HepG2 (cell line): ENCODE data around the gene FXYD4. TPM values are rescaled to one million over a fixed set of nuclear protein-coding genes. Genes with fewer than 3 reads are reported as not detected.
A peak's percentile ranks its signal among the peaks of the same experiment; 100 is the strongest.

Experiments used
- AHDC1 ChIP-seq: sonication (generic); formaldehyde crosslinking; IDR thresholded peaks from 2 replicates; pipeline ENCODE4 v1.5.1; 2020; ENCODE audit warnings: mild to moderate bottlenecking, missing genetic modification reagents, borderline replicate concordance
- CTCF ChIP-seq: sonication (generic); formaldehyde crosslinking; IDR thresholded peaks from 2 replicates; pipeline ENCODE4 v1.5.0; 2020; ENCODE audit warnings: mild to moderate bottlenecking, missing genetic modification reagents, moderate library complexity
- PATZ1 ChIP-seq: sonication (generic); formaldehyde crosslinking; IDR thresholded peaks from 2 replicates; pipeline ENCODE4 v1.4.0; 2020; ENCODE audit warnings: missing genetic modification reagents
- SALL1 ChIP-seq: sonication (generic); formaldehyde crosslinking; IDR thresholded peaks from 2 replicates; pipeline ENCODE4 v1.8.0; 2022; ENCODE audit warnings: mild to moderate bottlenecking, missing genetic modification reagents
- SIX1 ChIP-seq: sonication (generic); formaldehyde crosslinking; IDR thresholded peaks from 2 replicates; pipeline ENCODE4 v1.4.0; 2020; ENCODE audit warnings: missing genetic modification reagents, borderline replicate concordance
- ZFP90 ChIP-seq: sonication (generic); formaldehyde crosslinking; IDR thresholded peaks from 2 replicates; pipeline ENCODE4 v1.8.0; 2022; ENCODE audit warnings: missing genetic modification reagents, mild to moderate bottlenecking, inconsistent platforms, borderline replicate concordance
- ZNF343 ChIP-seq: sonication (generic); formaldehyde crosslinking; IDR thresholded peaks from 2 replicates; pipeline ENCODE4 v1.4.0; 2020; ENCODE audit warnings: mild to moderate bottlenecking, missing genetic modification reagents
- ZNF792 ChIP-seq: IDR thresholded peaks from 2 replicates; pipeline ENCODE4 v1.6.1; 2016
- polyA plus RNA-seq, 8 experiments: library from polyadenylated mRNA; depleted of rRNA in 3 of 8; stranded (reverse) in 7 of 8; unstranded in 1 of 8; fragments of >200 nt; fragmentation: Illumina TruSeq in 4 of 8; extraction: Trizol in 4 of 8; gene quantifications; 2 replicates each; pipeline versions ENCODE4 v1.2.1 to v1.2.3, GENCODE V29; 2011 to 2016; ENCODE audit warnings: low read depth in 4 of 8, missing spikeins in 1 of 8, mixed read lengths in 1 of 8; ENCODE audit not compliant: insufficient read depth in 1 of 8
- total RNA-seq, 5 experiments: library from RNA; depleted of rRNA; stranded (reverse); fragments of >200 nt; fragmentation: Illumina TruSeq; extraction: Trizol; gene quantifications; 2 replicates each; pipeline ENCODE4 v1.2.3, GENCODE V29; 2016; ENCODE audit warnings: low read depth in 1 of 5
- TF ChIP-seq, protein P1 (sequence below): sonication (generic); formaldehyde crosslinking; IDR thresholded peaks from 2 replicates; pipeline ENCODE4 v1.8.0; 2022; ENCODE audit warnings: mild to moderate bottlenecking, missing genetic modification reagents
- TF ChIP-seq, protein P2 (sequence below): sonication (generic); formaldehyde crosslinking; conservative IDR thresholded peaks from 2 replicates; pipeline ENCODE4 v1.8.0; 2022; ENCODE audit warnings: missing genetic modification reagents
- TF ChIP-seq, protein P3 (sequence below): sonication (generic); formaldehyde crosslinking; IDR thresholded peaks from 2 replicates; pipeline ENCODE4 v1.4.0; 2020; ENCODE audit warnings: missing genetic modification reagents, mild to moderate bottlenecking, borderline replicate concordance

The FXYD4 gene
- total and polyA plus RNA-seq, 2 of the 13 experiments (the other 11 are each of a cell fraction or from before 2014, with no cell fraction given), result not detected

DNA sequence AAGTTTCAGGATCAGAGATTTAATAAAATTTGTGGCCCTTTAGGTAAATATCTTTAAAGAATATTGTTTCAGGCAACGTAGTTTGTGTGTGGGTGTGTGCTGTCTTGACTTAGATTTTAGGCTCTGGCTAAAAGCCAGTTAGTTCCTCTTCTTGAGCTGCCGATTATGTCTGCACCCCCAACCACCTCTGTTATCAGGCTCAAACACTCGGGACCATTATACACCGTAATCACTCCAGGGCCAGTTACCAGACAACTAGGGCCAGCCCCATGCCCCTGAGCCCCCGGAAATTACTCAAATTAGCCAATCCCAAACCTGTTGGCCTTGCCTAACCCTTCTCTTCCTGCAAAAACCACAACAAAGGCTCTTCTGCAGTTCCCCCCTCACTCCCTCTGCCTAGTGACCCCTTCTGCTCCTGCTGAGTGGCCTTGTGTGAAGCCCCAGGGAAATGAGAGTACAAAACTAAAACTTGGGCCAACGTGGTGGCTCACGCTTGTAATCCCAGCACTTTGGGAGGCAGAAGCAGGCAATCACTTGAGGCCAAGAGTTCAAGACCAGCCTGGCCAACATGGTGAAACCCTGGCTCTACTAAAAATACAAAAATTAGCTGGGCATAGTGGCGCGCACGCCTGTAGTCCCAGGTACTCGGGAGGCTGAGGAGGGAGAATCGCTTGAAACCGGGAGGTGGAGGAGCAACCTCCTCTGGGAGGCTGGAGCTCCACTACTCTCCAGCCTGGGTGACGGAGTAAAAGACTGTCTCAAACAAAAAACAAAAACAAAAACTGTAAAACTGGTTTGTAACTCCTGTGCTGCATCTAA is 46.7 kb downstream of the FXYD4 start (continued):
- TF ChIP-seq CTCF (CRISPR knock-in tag), result no peak
- TF ChIP-seq, protein P1, sequence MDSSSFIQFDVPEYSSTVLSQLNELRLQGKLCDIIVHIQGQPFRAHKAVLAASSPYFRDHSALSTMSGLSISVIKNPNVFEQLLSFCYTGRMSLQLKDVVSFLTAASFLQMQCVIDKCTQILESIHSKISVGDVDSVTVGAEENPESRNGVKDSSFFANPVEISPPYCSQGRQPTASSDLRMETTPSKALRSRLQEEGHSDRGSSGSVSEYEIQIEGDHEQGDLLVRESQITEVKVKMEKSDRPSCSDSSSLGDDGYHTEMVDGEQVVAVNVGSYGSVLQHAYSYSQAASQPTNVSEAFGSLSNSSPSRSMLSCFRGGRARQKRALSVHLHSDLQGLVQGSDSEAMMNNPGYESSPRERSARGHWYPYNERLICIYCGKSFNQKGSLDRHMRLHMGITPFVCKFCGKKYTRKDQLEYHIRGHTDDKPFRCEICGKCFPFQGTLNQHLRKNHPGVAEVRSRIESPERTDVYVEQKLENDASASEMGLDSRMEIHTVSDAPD (CRISPR knock-in tag), result peak; percentile 49; the same call in 1 of the 2 replicates
- peak; percentile 97 for TF ChIP-seq PATZ1 (CRISPR knock-in tag)
- peak; percentile 48; the same call in 1 of the 2 replicates for TF ChIP-seq AHDC1 (CRISPR knock-in tag)
- TF ChIP-seq, protein P2, sequence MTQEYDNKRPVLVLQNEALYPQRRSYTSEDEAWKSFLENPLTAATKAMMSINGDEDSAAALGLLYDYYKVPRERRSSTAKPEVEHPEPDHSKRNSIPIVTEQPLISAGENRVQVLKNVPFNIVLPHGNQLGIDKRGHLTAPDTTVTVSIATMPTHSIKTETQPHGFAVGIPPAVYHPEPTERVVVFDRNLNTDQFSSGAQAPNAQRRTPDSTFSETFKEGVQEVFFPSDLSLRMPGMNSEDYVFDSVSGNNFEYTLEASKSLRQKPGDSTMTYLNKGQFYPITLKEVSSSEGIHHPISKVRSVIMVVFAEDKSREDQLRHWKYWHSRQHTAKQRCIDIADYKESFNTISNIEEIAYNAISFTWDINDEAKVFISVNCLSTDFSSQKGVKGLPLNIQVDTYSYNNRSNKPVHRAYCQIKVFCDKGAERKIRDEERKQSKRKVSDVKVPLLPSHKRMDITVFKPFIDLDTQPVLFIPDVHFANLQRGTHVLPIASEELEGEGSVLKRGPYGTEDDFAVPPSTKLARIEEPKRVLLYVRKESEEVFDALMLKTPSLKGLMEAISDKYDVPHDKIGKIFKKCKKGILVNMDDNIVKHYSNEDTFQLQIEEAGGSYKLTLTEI (CRISPR knock-in tag), result no peak
- TF ChIP-seq ZNF343 (CRISPR knock-in tag), result no peak
- TF ChIP-seq ZNF792 (CRISPR knock-in tag), result no peak
- TF ChIP-seq ZFP90 (CRISPR knock-in tag), result no peak
- TF ChIP-seq SALL1, result peak; percentile 61
- TF ChIP-seq, protein P3, sequence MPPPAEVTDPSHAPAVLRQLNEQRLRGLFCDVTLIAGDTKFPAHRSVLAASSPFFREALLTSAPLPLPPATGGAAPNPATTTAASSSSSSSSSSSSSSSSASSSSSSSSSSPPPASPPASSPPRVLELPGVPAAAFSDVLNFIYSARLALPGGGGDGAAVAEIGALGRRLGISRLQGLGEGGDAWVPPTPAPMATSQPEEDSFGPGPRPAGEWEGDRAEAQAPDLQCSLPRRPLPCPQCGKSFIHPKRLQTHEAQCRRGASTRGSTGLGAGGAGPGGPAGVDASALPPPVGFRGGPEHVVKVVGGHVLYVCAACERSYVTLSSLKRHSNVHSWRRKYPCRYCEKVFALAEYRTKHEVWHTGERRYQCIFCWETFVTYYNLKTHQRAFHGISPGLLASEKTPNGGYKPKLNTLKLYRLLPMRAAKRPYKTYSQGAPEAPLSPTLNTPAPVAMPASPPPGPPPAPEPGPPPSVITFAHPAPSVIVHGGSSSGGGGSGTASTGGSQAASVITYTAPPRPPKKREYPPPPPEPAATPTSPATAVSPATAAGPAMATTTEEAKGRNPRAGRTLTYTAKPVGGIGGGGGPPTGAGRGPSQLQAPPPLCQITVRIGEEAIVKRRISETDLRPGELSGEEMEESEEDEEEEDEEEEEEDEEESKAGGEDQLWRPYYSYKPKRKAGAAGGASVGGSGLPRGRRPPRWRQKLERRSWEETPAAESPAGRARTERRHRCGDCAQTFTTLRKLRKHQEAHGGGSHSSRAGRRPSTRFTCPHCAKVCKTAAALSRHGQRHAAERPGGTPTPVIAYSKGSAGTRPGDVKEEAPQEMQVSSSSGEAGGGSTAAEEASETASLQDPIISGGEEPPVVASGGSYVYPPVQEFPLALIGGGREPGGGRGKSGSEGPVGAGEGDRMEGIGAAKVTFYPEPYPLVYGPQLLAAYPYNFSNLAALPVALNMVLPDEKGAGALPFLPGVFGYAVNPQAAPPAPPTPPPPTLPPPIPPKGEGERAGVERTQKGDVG, result no peak
- TF ChIP-seq SIX1 (CRISPR knock-in tag), result no peak
